Measurements from ENCODE around the gene CCSAP. TPM values are rescaled to one million over a fixed set of nuclear protein-coding genes. Genes with fewer than 3 reads are reported as not detected.

The CCSAP gene
- total and polyA plus RNA-seq, 2 experiments from 2014 or later: 4.1 to 6.3 TPM

GRCh38 chr1:229352975-229353374, 10.1 kb upstream of the CCSAP start:
- H3K9me3 ChIP-seq (ENCODE audit: low read depth): no peaks in the 10 kb centered on the region
- H3K4me3 ChIP-seq: no peak overlapping the region
- DNase-seq (ENCODE audit: low read depth in 1 of 2, low spot score in 1 of 2): no peak
- H3K36me3 ChIP-seq: no peaks in the 10 kb centered on the region
- H3K27ac ChIP-seq: no peak overlapping the region
- peaks cover 7% of the 10 kb centered on the region for H3K27me3 ChIP-seq
- TF ChIP-seq CTCF (IDR thresholded peaks at IDR 0.05; ENCODE audit: low read depth, low read length): no peak
- H3K4me1 ChIP-seq (ENCODE audit: low read depth): no peaks in the 10 kb centered on the region

DNA sequence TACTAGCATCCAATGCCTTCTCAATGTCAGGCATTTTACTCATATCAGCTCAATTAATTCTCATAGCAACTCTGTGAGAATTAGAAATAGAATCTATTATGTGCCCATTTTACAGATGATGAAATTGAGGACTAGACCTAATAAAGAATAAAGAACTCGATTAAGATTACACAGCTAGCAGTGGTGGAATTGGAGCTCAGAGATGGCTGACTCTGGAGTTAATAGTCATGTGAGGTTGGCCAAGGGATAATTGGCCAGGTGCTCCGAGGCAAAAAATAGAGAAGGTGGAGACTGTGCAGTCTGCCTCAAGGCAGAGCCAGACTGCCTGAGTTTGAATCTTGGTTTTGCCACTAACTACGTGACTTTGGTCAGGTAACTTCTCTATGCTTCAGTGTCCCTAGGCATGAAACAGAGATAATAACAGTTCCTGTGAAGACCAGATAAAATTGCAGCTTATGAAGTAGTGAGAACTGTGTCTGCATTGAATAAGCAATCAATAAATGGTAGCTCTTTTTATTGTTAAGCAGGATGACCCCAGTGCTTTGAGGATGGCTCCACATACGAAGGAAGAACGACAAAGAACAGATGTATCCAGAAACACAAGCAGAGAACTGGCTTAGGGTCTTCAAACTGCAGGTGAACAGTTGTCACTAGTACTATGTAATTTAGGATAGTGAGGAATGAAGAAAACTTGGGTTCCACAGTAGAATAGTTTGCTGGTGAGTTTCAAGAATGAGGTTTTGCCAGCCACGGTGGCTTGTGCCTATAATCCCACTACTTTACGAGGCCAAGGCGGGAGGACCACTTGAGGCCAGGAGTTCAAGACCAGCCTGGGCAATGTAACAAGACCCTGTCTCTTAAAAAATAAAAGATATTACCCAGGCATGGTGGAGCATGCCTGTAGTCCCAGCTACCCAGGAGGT, 6.9 kb upstream of the CCSAP start:
- no peak overlapping the region for H3K27ac ChIP-seq
- no peaks in the 10 kb centered on the region for H3K36me3 ChIP-seq
- H3K9me3 ChIP-seq (ENCODE audit: low read depth): no peaks in the 10 kb centered on the region
- no peak for DNase-seq (ENCODE audit: low read depth in 1 of 2, low spot score in 1 of 2)
- H3K4me1 ChIP-seq (ENCODE audit: low read depth): no peaks in the 10 kb centered on the region
- TF ChIP-seq CTCF (IDR thresholded peaks at IDR 0.05; ENCODE audit: low read depth, low read length): no peak
- H3K27me3 ChIP-seq: peaks cover 24% of the 10 kb centered on the region
- no peak overlapping the region for H3K4me3 ChIP-seq

GRCh38 chr1:229347528-229347927, 4.7 kb upstream of the CCSAP start:
- no peaks in the 10 kb centered on the region for H3K4me1 ChIP-seq (ENCODE audit: low read depth)
- TF ChIP-seq CTCF (IDR thresholded peaks at IDR 0.05; ENCODE audit: low read depth, low read length): no peak
- H3K27me3 ChIP-seq: peaks cover 40% of the 10 kb centered on the region
- no peak for DNase-seq (ENCODE audit: low read depth in 1 of 2, low spot score in 1 of 2)
- no peaks in the 10 kb centered on the region for H3K36me3 ChIP-seq
- H3K9me3 ChIP-seq (ENCODE audit: low read depth): no peaks in the 10 kb centered on the region
- H3K27ac ChIP-seq: no peak overlapping the region
- H3K4me3 ChIP-seq: no peak overlapping the region

DNA sequence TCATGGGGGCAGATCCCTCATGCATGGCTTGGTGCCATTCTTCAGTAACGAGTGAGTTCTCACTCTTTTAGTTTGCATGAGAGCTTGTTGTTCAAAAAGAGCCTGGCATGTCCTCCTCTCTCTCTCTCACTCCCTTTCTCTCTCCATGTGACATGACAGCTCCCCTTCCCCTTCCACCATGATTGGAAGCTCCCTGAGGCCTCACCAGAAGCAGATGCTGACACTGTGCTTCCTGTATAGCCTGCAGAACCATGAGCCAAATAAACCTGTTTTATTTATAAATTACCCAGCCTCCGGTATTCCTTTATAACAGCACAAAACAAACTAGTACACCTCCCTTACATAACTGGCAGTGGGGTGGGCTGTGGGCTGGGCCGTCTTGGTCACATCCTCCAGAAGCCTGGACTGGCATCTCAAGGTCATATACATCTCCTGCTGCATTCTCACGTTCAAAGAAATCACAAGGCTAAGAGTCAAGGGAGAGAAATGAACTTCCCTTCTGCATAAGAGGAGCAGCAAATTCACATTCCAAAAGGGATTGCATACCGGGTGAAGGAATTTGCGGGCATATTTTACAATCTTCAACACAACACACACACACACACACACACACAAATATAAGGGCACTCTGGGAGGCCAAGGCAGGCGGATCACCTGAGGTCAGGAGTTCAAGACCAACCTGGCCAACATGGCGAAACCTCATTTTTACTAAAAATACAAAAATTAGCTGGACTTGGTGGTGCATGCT, 2.3 kb upstream of the CCSAP start:
- no peak for DNase-seq (ENCODE audit: low read depth in 1 of 2, low spot score in 1 of 2)
- no peaks in the 10 kb centered on the region for H3K4me1 ChIP-seq (ENCODE audit: low read depth)
- no peaks in the 10 kb centered on the region for H3K9me3 ChIP-seq (ENCODE audit: low read depth)
- peaks cover 40% of the 10 kb centered on the region for H3K27me3 ChIP-seq
- TF ChIP-seq CTCF (IDR thresholded peaks at IDR 0.05; ENCODE audit: low read depth, low read length): no peak
- H3K27ac ChIP-seq: no peak overlapping the region
- no peak overlapping the region for H3K4me3 ChIP-seq
- H3K36me3 ChIP-seq: no peaks in the 10 kb centered on the region

GRCh38 chr1:229344139-229344538, 1.3 kb upstream of the CCSAP start:
- peaks cover 40% of the 10 kb centered on the region for H3K27me3 ChIP-seq
- no peak overlapping the region for H3K4me3 ChIP-seq
- no peak for DNase-seq (ENCODE audit: low read depth in 1 of 2, low spot score in 1 of 2)

More at GRCh38 chr1:229344139-229344538, 1.3 kb upstream of the CCSAP start:
- Histone ChIP-seq H3K36me3 (no peaks in the 10 kb centered on the region), H3K9me3 (ENCODE audit: low read depth) (no peaks in the 10 kb centered on the region), H3K4me1 (ENCODE audit: low read depth) (no peaks in the 10 kb centered on the region), H3K27ac (no peak overlapping the region)
- TF ChIP-seq CTCF (IDR thresholded peaks at IDR 0.05; ENCODE audit: low read depth, low read length): no peak

Measured in cardiac muscle cell (in vitro differentiated cells and primary cell).